Naive B cell (primary cell): ENCODE measurements around the gene TTLL3. TPM values are rescaled to one million over a fixed set of nuclear protein-coding genes. Genes with fewer than 3 reads are reported as not detected.
"Not testable (repeated sequence)": the region's sequence is repeated elsewhere in the genome, so short reads cannot be mapped to it uniquely, and the experiment has no call there.

Experiments
- ATAC-seq, 2 donors: fragments of 150-1000 bp; cut with Tn5 transposase; 2 replicates each; pipeline ENCODE4 v1.10.0; 2021; ENCODE audit warnings: low read depth in 2 of 2, mild to moderate bottlenecking in 2 of 2, moderate library complexity in 2 of 2
- DNase-seq: peaks from one replicate; pipeline ENCODE4 v3.0.0; 2022
- H3K27ac Mint-ChIP-seq, 6 donors: one replicate each; pipeline ENCODE4 v1.8.0; 2020 to 2022; ENCODE audit warnings: mild to moderate bottlenecking in 6 of 6, mixed read lengths in 6 of 6, moderate library complexity in 5 of 6, inconsistent platforms in 2 of 6
- H3K27me3 Mint-ChIP-seq, 3 donors: one replicate each; pipeline ENCODE4 v1.8.0; 2021 to 2022; ENCODE audit warnings: mixed read lengths in 3 of 3, mild to moderate bottlenecking in 1 of 3
- H3K36me3 Mint-ChIP-seq, 2 donors: one replicate each; pipeline ENCODE4 v1.8.0; 2020 to 2022; ENCODE audit warnings: mixed read lengths in 2 of 2, inconsistent platforms in 1 of 2, mild to moderate bottlenecking in 1 of 2
- H3K4me1 Mint-ChIP-seq, 3 donors: one replicate each; pipeline ENCODE4 v1.8.0; 2020 to 2022; ENCODE audit warnings: mixed read lengths in 3 of 3, inconsistent platforms in 1 of 3, mild to moderate bottlenecking in 1 of 3, moderate library complexity in 1 of 3
- H3K4me3 Mint-ChIP-seq, 8 donors: one replicate each; pipeline ENCODE4 v1.8.0; 2020 to 2022; ENCODE audit warnings: mild to moderate bottlenecking in 8 of 8, mixed read lengths in 8 of 8, moderate library complexity in 8 of 8, inconsistent platforms in 2 of 8
- H3K9me3 Mint-ChIP-seq, 7 donors: one replicate each; pipeline ENCODE4 v1.8.0; 2020 to 2022; ENCODE audit warnings: mixed read lengths in 7 of 7, mild to moderate bottlenecking in 5 of 7, inconsistent platforms in 2 of 7, moderate library complexity in 1 of 7
- polyA plus RNA-seq, 6 donors: library from polyadenylated mRNA; unstranded; fragments of 300-500 nt; fragmentation: Illumina TruSeq; gene quantifications; one replicate each; pipeline ENCODE4 v1.2.3, GENCODE V29; 2021; ENCODE audit warnings: low read depth in 6 of 6

TTLL3 gene
- polyA plus RNA-seq, 6 donors from 2014 or later: 2.7 to 7.6 (median 3.4) TPM; not detected in 1

- not testable (repeated sequence) for H3K36me3 Mint-ChIP-seq, H3K9me3 Mint-ChIP-seq, DNase-seq, ATAC-seq
- Mint-ChIP-seq H3K4me1 (peaks cover 37 to 45% (median 39%) of the 10 kb centered on the region in 3 donors), H3K4me3 (peak overlapping the region in 7 of 8 donors; percentile 42 to 85 (median 75)), H3K27me3 (peaks cover 0 to 17% (median 11%) of the 10 kb centered on the region in 3 donors), H3K27ac (peak overlapping the region in 1 of 6 donors; percentile 57)
Observed at GRCh38 chr3:9771007-9771406, 39.1 kb upstream of the TTLL3 start.

GRCh38 chr3:9776896-9777693, 33.0 kb upstream of the TTLL3 start:
- Mint-ChIP-seq H3K27ac (no peak overlapping the region), H3K4me1 (peaks cover 36 to 62% (median 51%) of the 10 kb centered on the region in 3 donors), H3K4me3 (peak overlapping the region in 1 of 8 donors; percentile 2), H3K27me3 (no peaks in the 10 kb centered on the region), H3K9me3 (no peaks in the 10 kb centered on the region), H3K36me3 (no peaks in the 10 kb centered on the region)
- ATAC-seq: no peak
- no peak for DNase-seq

GRCh38 chr3:9777694-9778021, 32.4 kb upstream of the TTLL3 start:
- H3K36me3 Mint-ChIP-seq: no peaks in the 10 kb centered on the region
- H3K4me3 Mint-ChIP-seq: no peak overlapping the region
- no peak overlapping the region for H3K27ac Mint-ChIP-seq
- no peaks in the 10 kb centered on the region for H3K9me3 Mint-ChIP-seq
- DNase-seq: no peak
- peaks cover 41 to 68% (median 57%) of the 10 kb centered on the region in 3 donors for H3K4me1 Mint-ChIP-seq
- no peak for ATAC-seq
- H3K27me3 Mint-ChIP-seq: no peaks in the 10 kb centered on the region

- Mint-ChIP-seq H3K36me3 (no peaks in the 10 kb centered on the region), H3K9me3 (no peaks in the 10 kb centered on the region), H3K4me3 (peak overlapping the region in 7 of 8 donors; percentile 22 to 89 (median 78)), H3K27me3 (no peaks in the 10 kb centered on the region), H3K27ac (peak overlapping the region in 5 of 6 donors; percentile 62 to 95 (median 93)), H3K4me1 (peaks cover 45 to 72% (median 61%) of the 10 kb centered on the region in 3 donors)
- DNase-seq (no peak), ATAC-seq (no peak)
Observed at GRCh38 chr3:9778143-9779074, 31.7 kb upstream of the TTLL3 start.

- H3K36me3 Mint-ChIP-seq: no peaks in the 10 kb centered on the region
- no peaks in the 10 kb centered on the region for H3K27me3 Mint-ChIP-seq
- no peaks in the 10 kb centered on the region for H3K9me3 Mint-ChIP-seq
- H3K4me3 Mint-ChIP-seq: peak overlapping the region; percentile 22 to 89 (median 76)
- ATAC-seq (no peak), DNase-seq (no peak)
- H3K4me1 Mint-ChIP-seq: peaks cover 45 to 72% (median 61%) of the 10 kb centered on the region in 3 donors
- peak overlapping the region in 5 of 6 donors; percentile 89 to 95 (median 93) for H3K27ac Mint-ChIP-seq
Observed at GRCh38 chr3:9779075-9779593, 30.9 kb upstream of the TTLL3 start.

- no peaks in the 10 kb centered on the region for H3K27me3 Mint-ChIP-seq
- H3K4me1 Mint-ChIP-seq: peaks cover 45 to 72% (median 61%) of the 10 kb centered on the region in 3 donors
- peak overlapping the region; percentile 61 to 89 (median 80) for H3K4me3 Mint-ChIP-seq
- H3K36me3 Mint-ChIP-seq: no peaks in the 10 kb centered on the region
- peak; percentile 71 for DNase-seq
- peak overlapping the region; percentile 89 to 95 (median 94) for H3K27ac Mint-ChIP-seq
- peak; percentile 85 for ATAC-seq
- no peaks in the 10 kb centered on the region for H3K9me3 Mint-ChIP-seq
Observed at GRCh38 chr3:9779721-9780457, 30.2 kb upstream of the TTLL3 start.

- DNase-seq (no peak), ATAC-seq (no peak)
Observed at GRCh38 chr3:9780458-9780812, 29.6 kb upstream of the TTLL3 start.

GRCh38 chr3:9780910-9781309, 29.2 kb upstream of the TTLL3 start:
- Mint-ChIP-seq H3K9me3 (no peaks in the 10 kb centered on the region), H3K27ac (peak overlapping the region in 4 of 6 donors; percentile 92 to 95 (median 94)), H3K4me3 (peak overlapping the region; percentile 44 to 88 (median 80)), H3K27me3 (no peaks in the 10 kb centered on the region), H3K36me3 (peaks cover 5 to 6% of the 10 kb centered on the region in 2 donors), H3K4me1 (peaks cover 45 to 69% (median 60%) of the 10 kb centered on the region in 3 donors)
- ATAC-seq: no peak
- no peak for DNase-seq

More at GRCh38 chr3:9780458-9780812, 29.6 kb upstream of the TTLL3 start:
- Mint-ChIP-seq H3K4me1 (peaks cover 45 to 69% (median 61%) of the 10 kb centered on the region in 3 donors), H3K27ac (peak overlapping the region; percentile 89 to 95 (median 94)), H3K27me3 (no peaks in the 10 kb centered on the region), H3K9me3 (no peaks in the 10 kb centered on the region), H3K36me3 (peaks cover 2% of the 10 kb centered on the region in 2 donors), H3K4me3 (peak overlapping the region; percentile 44 to 88 (median 80))

GRCh38 chr3:9781551-9781950, 28.5 kb upstream of the TTLL3 start:
- Mint-ChIP-seq H3K4me3 (peak overlapping the region in 6 of 8 donors; percentile 35 to 88 (median 74)), H3K4me1 (peaks cover 44 to 63% (median 56%) of the 10 kb centered on the region in 3 donors), H3K27ac (peak overlapping the region in 4 of 6 donors; percentile 57 to 95 (median 79)), H3K27me3 (no peaks in the 10 kb centered on the region), H3K36me3 (peaks cover 11 to 12% of the 10 kb centered on the region in 2 donors), H3K9me3 (no peaks in the 10 kb centered on the region)
- no peak for DNase-seq
- ATAC-seq: no peak

GRCh38 chr3:9781978-9782603, 28.0 kb upstream of the TTLL3 start:
- DNase-seq: no peak
- Mint-ChIP-seq H3K27me3 (no peaks in the 10 kb centered on the region), H3K36me3 (peaks cover 15 to 16% of the 10 kb centered on the region in 2 donors), H3K9me3 (no peaks in the 10 kb centered on the region), H3K27ac (peak overlapping the region; percentile 62 to 98 (median 92)), H3K4me1 (peaks cover 41 to 60% (median 58%) of the 10 kb centered on the region in 3 donors), H3K4me3 (peak overlapping the region; percentile 3 to 88 (median 74))
- no peak for ATAC-seq

- peak overlapping the region in 6 of 8 donors; percentile 17 to 88 (median 80) for H3K4me3 Mint-ChIP-seq
- ATAC-seq (peak; percentile 21 to 29), DNase-seq (peak; percentile 29)
- H3K9me3 Mint-ChIP-seq: no peaks in the 10 kb centered on the region
- no peaks in the 10 kb centered on the region for H3K27me3 Mint-ChIP-seq
- peak overlapping the region in 5 of 6 donors; percentile 62 to 95 (median 80) for H3K27ac Mint-ChIP-seq
- H3K36me3 Mint-ChIP-seq: peaks cover 20 to 21% of the 10 kb centered on the region in 2 donors
- peaks cover 45 to 61% (median 58%) of the 10 kb centered on the region in 3 donors for H3K4me1 Mint-ChIP-seq
Observed at GRCh38 chr3:9782770-9783169, 27.3 kb upstream of the TTLL3 start.

GRCh38 chr3:9783954-9784353, 26.1 kb upstream of the TTLL3 start:
- Mint-ChIP-seq H3K9me3 (no peaks in the 10 kb centered on the region), H3K4me3 (no peak overlapping the region), H3K4me1 (peaks cover 43 to 51% (median 48%) of the 10 kb centered on the region in 3 donors), H3K36me3 (peaks cover 23 to 26% of the 10 kb centered on the region in 2 donors), H3K27me3 (no peaks in the 10 kb centered on the region), H3K27ac (no peak overlapping the region)
- no peak for ATAC-seq
- DNase-seq: no peak
